Caco-2 (cell line): ENCODE data around the gene MRI1. TPM values are rescaled to one million over a fixed set of nuclear protein-coding genes. Genes with fewer than 3 reads are reported as not detected.

Source experiments
- BruUV-seq: library from RNA; stranded (reverse); fragments of 400-500 nt; replicated peaks from 2 replicates; lab custom pipeline; 2021; lab: Mats Ljungman, UMichigan
- CTCF ChIA-PET: fragments of 300-600 bp; sonication (Branson Sonifier 250); formaldehyde crosslinking; loops from one replicate; lab custom pipeline; 2022; ENCODE audit warnings: antibody characterized with exemption; lab: Charles Lee
- POLR2A ChIA-PET: fragments of 300-600 bp; sonication (Branson Sonifier 250); formaldehyde crosslinking; loops from one replicate; lab custom pipeline; 2022; ENCODE audit warnings: antibody characterized with exemption; lab: Charles Lee
- DNase-seq, 2 experiments: peaks; one replicate each; pipeline versions ENCODE4 v3.0.0 to v3.0.0-alpha.2; 2020 to 2022
- H3K27me3 ChIP-seq: replicated peaks from 2 replicates; pipeline ENCODE4 v1.6.0; 2011; ENCODE audit warnings: low read length; ENCODE audit not compliant: control insufficient read depth, insufficient read depth
- H3K36me3 ChIP-seq: 2 replicates; pipeline ENCODE4 v1.5.1; 2011; ENCODE audit warnings: low read length; ENCODE audit not compliant: control insufficient read depth, insufficient read depth
- H3K4me1 ChIP-seq: fragments of 250-450 bp; sonication (Bioruptor Pico); 2 replicates; pipeline ENCODE4 v1.5.1; 2020; ENCODE audit warnings: mild to moderate bottlenecking
- H3K4me3 ChIP-seq: 2 replicates; pipeline ENCODE4 v1.5.1; 2011; ENCODE audit warnings: low read depth, mild to moderate bottlenecking, control low read depth, low read length
- H3K9me3 ChIP-seq: fragments of 250-450 bp; sonication (Bioruptor Pico); 2 replicates; pipeline ENCODE4 v1.5.1; 2020; ENCODE audit warnings: mild to moderate bottlenecking, moderate library complexity
- H3K27ac Mint-ChIP-seq: one replicate; pipeline ENCODE4 v1.8.0; 2022; ENCODE audit warnings: mixed read lengths; ENCODE audit not compliant: unreplicated experiment
- H3K27me3 Mint-ChIP-seq: one replicate; pipeline ENCODE4 v1.8.0; 2022; ENCODE audit warnings: mixed read lengths; ENCODE audit not compliant: insufficient read depth, unreplicated experiment
- H3K36me3 Mint-ChIP-seq: one replicate; pipeline ENCODE4 v1.8.0; 2022; ENCODE audit warnings: mild to moderate bottlenecking, mixed read lengths; ENCODE audit not compliant: insufficient read depth, unreplicated experiment
- H3K4me1 Mint-ChIP-seq: one replicate; pipeline ENCODE4 v1.8.0; 2022; ENCODE audit warnings: low read depth, mixed read lengths; ENCODE audit not compliant: unreplicated experiment
- H3K4me3 Mint-ChIP-seq: one replicate; pipeline ENCODE4 v1.8.0; 2022; ENCODE audit warnings: mild to moderate bottlenecking, moderate library complexity, mixed read lengths; ENCODE audit not compliant: unreplicated experiment
- H3K9me3 Mint-ChIP-seq: one replicate; pipeline ENCODE4 v1.8.0; 2022; ENCODE audit warnings: mixed read lengths; ENCODE audit not compliant: unreplicated experiment
- intact Hi-C: fragments of 100-400 bp; cut with micrococcal nuclease; formaldehyde crosslinking; loops from one replicate; pipeline ENCODE4 v1.10.0; 2022; ENCODE audit not compliant: unreplicated experiment
- total RNA-seq: library from RNA; stranded (reverse); gene quantifications from 2 replicates; pipeline ENCODE4 v1.2.3, GENCODE V29; 2022
- TF ChIP-seq, protein P1 (sequence below), 2 experiments: fragments of 200-600 bp in 1 of 2; IDR thresholded peaks; 1 replicate in 1 of 2; 2 replicates in 1 of 2; pipeline versions ENCODE4 v1.5.1 to v1.8.0; 2011 to 2022; ENCODE audit warnings: antibody characterized with exemption in 1 of 2, control low read depth in 1 of 2, inconsistent platforms in 1 of 2, low read depth in 1 of 2, low read length in 1 of 2, mild to moderate bottlenecking in 1 of 2, moderate library complexity in 1 of 2; ENCODE audit not compliant: insufficient read depth in 1 of 2, severe bottlenecking in 1 of 2, unreplicated experiment in 1 of 2

The MRI1 gene
- total RNA-seq, 1 experiment from 2014 or later, result 25.7 TPM

DNA sequence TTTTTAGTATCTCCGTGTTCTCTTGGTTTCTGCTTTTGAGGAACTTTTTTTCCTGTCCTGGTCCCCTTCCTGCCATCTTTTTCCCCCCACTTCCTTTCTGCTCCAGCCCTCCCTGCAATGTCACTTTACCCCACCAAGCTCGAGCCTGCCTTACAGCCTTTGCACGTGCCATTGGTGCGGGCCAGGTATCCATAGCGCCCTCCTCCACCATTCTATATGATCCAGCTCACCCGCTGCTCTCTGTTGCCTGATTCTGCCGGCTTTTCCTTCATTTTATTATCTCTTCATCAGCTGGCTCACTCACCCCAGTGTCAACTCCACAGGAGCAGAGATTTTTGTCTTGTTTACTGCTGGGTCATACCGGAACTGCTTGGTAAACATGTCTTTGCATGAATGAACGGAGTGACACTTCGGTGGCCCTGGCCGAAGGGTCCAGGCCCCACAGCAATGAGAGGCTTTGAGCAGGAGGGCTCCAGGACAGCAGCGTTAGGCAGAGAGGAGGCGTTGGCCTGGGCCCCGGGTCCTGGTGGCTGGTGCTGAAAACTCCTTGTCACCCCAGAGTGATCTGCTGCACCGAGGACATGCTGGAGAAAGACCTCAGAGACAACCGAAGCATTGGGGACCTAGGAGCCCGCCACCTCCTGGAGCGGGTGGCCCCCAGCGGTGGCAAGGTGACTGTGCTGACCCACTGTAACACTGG, 1.2 kb downstream of the MRI1 start:
- no TSS peak for BruUV-seq
- Mint-ChIP-seq H3K27ac (no peak overlapping the region), H3K9me3 (no peaks in the 10 kb centered on the region), H3K27me3 (no peaks in the 10 kb centered on the region), H3K4me1 (peaks cover 9% of the 10 kb centered on the region), H3K4me3 (peak overlapping the region; percentile 80), H3K36me3 (peaks cover 13% of the 10 kb centered on the region)
- TF ChIP-seq, protein P1, sequence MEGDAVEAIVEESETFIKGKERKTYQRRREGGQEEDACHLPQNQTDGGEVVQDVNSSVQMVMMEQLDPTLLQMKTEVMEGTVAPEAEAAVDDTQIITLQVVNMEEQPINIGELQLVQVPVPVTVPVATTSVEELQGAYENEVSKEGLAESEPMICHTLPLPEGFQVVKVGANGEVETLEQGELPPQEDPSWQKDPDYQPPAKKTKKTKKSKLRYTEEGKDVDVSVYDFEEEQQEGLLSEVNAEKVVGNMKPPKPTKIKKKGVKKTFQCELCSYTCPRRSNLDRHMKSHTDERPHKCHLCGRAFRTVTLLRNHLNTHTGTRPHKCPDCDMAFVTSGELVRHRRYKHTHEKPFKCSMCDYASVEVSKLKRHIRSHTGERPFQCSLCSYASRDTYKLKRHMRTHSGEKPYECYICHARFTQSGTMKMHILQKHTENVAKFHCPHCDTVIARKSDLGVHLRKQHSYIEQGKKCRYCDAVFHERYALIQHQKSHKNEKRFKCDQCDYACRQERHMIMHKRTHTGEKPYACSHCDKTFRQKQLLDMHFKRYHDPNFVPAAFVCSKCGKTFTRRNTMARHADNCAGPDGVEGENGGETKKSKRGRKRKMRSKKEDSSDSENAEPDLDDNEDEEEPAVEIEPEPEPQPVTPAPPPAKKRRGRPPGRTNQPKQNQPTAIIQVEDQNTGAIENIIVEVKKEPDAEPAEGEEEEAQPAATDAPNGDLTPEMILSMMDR (IDR thresholded peaks at IDR 0.05; ENCODE audit: insufficient read depth in 1 of 2, low read depth in 1 of 2, low read length in 1 of 2, severe bottlenecking in 1 of 2, unreplicated experiment in 1 of 2), result no peak
- intact Hi-C loops, result no loop called here
- ChIA-PET CTCF (no interaction called here), POLR2A (interaction anchor here (0.5 to 2.0 kb wide), 3 partner anchors 8 to 88 kb away, joined by 5 to 9 read pairs (median 5); partner anchors contain the start of gene C19orf53)
- no peak for DNase-seq
- Histone ChIP-seq H3K4me3 (peak overlapping the region; percentile 58), H3K27me3 (no peaks in the 10 kb centered on the region), H3K36me3 (no peaks in the 10 kb centered on the region), H3K4me1 (peaks cover 4% of the 10 kb centered on the region; the same call in 1 of the 2 replicates), H3K9me3 (no peaks in the 10 kb centered on the region)

DNA sequence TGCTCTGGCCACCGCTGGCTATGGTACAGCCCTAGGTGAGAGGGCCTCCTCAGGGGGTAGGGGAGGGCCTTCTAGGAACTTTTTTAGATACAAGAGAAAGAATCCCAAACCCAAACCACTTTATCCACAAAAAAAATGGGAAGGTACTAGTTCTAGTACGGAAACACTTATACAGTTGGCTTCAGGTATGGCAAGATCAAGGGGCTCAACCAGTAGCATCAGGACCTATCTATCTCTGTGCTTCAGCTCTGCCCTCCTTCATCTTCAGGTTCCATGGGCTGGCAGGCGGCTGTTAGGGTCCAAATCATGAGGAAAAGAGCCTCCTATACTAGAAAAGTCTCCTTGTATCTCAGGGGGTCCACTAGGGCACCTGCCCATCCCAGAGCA, 1.8 kb downstream of the MRI1 start:
- no peaks in the 10 kb centered on the region for H3K36me3 ChIP-seq
- H3K9me3 ChIP-seq, result no peaks in the 10 kb centered on the region
- BruUV-seq, result no TSS peak
- H3K27me3 Mint-ChIP-seq, result no peaks in the 10 kb centered on the region
- TF ChIP-seq, protein P1 (IDR thresholded peaks at IDR 0.05; ENCODE audit: insufficient read depth in 1 of 2, low read depth in 1 of 2, low read length in 1 of 2, severe bottlenecking in 1 of 2, unreplicated experiment in 1 of 2), result no peak
- CTCF ChIA-PET, result no interaction called here
- intact Hi-C loops, result no loop called here
- H3K4me3 ChIP-seq, result no peak overlapping the region
- no peak overlapping the region for H3K27ac Mint-ChIP-seq
- peaks cover 9% of the 10 kb centered on the region for H3K4me1 Mint-ChIP-seq
- H3K9me3 Mint-ChIP-seq, result no peaks in the 10 kb centered on the region
- DNase-seq, result no peak
- peaks cover 7% of the 10 kb centered on the region for H3K36me3 Mint-ChIP-seq
- H3K4me1 ChIP-seq, result peaks cover 4% of the 10 kb centered on the region; the same call in 1 of the 2 replicates
- no peaks in the 10 kb centered on the region for H3K27me3 ChIP-seq
- POLR2A ChIA-PET, result no interaction called here
- no peak overlapping the region for H3K4me3 Mint-ChIP-seq

DNA sequence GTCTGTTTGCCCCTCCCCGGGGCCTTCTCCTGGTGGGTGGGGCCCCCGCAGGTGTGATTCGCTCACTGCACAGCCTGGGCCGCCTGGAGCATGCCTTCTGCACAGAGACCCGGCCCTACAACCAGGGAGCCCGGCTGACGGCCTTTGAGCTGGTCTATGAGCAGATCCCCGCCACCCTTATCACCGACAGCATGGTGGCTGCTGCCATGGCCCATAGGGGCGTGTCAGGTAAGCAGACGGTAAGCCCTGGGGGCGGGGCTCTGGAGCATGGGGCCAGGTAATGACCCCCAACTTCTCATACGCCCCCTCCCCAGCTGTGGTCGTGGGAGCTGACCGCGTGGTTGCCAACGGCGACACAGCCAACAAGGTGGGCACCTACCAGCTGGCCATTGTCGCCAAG, 4.2 kb downstream of the MRI1 start:
- H3K27ac Mint-ChIP-seq, result no peak overlapping the region
- Histone ChIP-seq H3K4me1 (peaks cover 4% of the 10 kb centered on the region; the same call in 1 of the 2 replicates), H3K4me3 (no peak overlapping the region), H3K9me3 (no peaks in the 10 kb centered on the region), H3K27me3 (no peaks in the 10 kb centered on the region), H3K36me3 (no peaks in the 10 kb centered on the region)
- POLR2A ChIA-PET, result no interaction called here
- TF ChIP-seq, protein P1 (IDR thresholded peaks at IDR 0.05; ENCODE audit: insufficient read depth in 1 of 2, low read depth in 1 of 2, low read length in 1 of 2, severe bottlenecking in 1 of 2, unreplicated experiment in 1 of 2), result no peak
- H3K4me1 Mint-ChIP-seq, result peaks cover 9% of the 10 kb centered on the region
- CTCF ChIA-PET, result no interaction called here
- no peak for DNase-seq
- no TSS peak for BruUV-seq
- no peak overlapping the region for H3K4me3 Mint-ChIP-seq
- H3K36me3 Mint-ChIP-seq, result peaks cover 14% of the 10 kb centered on the region
- H3K9me3 Mint-ChIP-seq, result no peaks in the 10 kb centered on the region
- H3K27me3 Mint-ChIP-seq, result no peaks in the 10 kb centered on the region
- intact Hi-C loops, result no loop called here
